ENCODE measurements around the gene TFE3.

- no peak for TF ChIP-seq POLR2A (IDR thresholded peaks at IDR 0.05; ENCODE audit: low read depth, low read length)
- no peak for TF ChIP-seq POLR2AphosphoS5 (IDR thresholded peaks at IDR 0.05; ENCODE audit: low read depth, low read length)
Measured at GRCh38 chrX:49069038-49069437, 25.9 kb upstream of the TFE3 start.

All from GM12892 (cell line).